LNCaP clone FGC (cell line): ENCODE measurements around the gene ACOX3.
"Not testable (repeated sequence)": the region's sequence is repeated elsewhere in the genome, so short reads cannot be mapped to it uniquely, and the experiment has no call there.

ENCODE experiments used
- DNase-seq: peaks from one replicate; pipeline ENCODE4 v3.0.0-alpha.2; 2011; ENCODE audit warnings: low read depth
- H3K4me3 ChIP-seq: 2 replicates; pipeline ENCODE4 v1.5.1; 2011; ENCODE audit warnings: mild to moderate bottlenecking, low read depth, low read length, control low read depth
- CTCF ChIP-seq: IDR thresholded peaks from 2 replicates; pipeline ENCODE4 v1.5.1; 2012; ENCODE audit warnings: mild to moderate bottlenecking; ENCODE audit not compliant: control insufficient read depth, insufficient read depth; ENCODE audit errors: extremely low read depth

The ACOX3 gene

GRCh38 chr4:8353158-8353669, 87.3 kb downstream of the ACOX3 start:
- no peak for TF ChIP-seq CTCF
- H3K4me3 ChIP-seq = no peak overlapping the region
- no peak for DNase-seq

GRCh38 chr4:8352368-8353157, 88.0 kb downstream of the ACOX3 start:
- TF ChIP-seq CTCF = no peak
- H3K4me3 ChIP-seq = no peak overlapping the region

GRCh38 chr4:8351931-8352367, 88.6 kb downstream of the ACOX3 start:
- peak; percentile 95 for DNase-seq
- no peak for TF ChIP-seq CTCF
- no peak overlapping the region for H3K4me3 ChIP-seq

More at GRCh38 chr4:8352368-8353157, 88.0 kb downstream of the ACOX3 start:
- DNase-seq = no peak

- DNase-seq = no peak
- H3K4me3 ChIP-seq = no peak overlapping the region
- TF ChIP-seq CTCF = no peak
These were observed 89.6 kb downstream of the ACOX3 start for GRCh38 chr4:8350841-8351461.

GRCh38 chr4:8350352-8350751, 90.2 kb downstream of the ACOX3 start:
- TF ChIP-seq CTCF = no peak
- no peak overlapping the region for H3K4me3 ChIP-seq
- DNase-seq = no peak

- no peak for TF ChIP-seq CTCF
- no peak for DNase-seq
- no peak overlapping the region for H3K4me3 ChIP-seq
These were observed 90.8 kb downstream of the ACOX3 start for GRCh38 chr4:8349664-8350236.

GRCh38 chr4:8349236-8349635, 91.3 kb downstream of the ACOX3 start:
- not testable (repeated sequence) for H3K4me3 ChIP-seq, DNase-seq
